SJSA1 (cell line): ENCODE data around the gene ME1. TPM values are rescaled to one million over a fixed set of nuclear protein-coding genes. Genes with fewer than 3 reads are reported as not detected.
"Not testable (repeated sequence)": the region's sequence is repeated elsewhere in the genome, so short reads cannot be mapped to it uniquely, and the experiment has no call there.

Experiments
- DNase-seq, 2 experiments: peaks; one replicate each; pipeline ENCODE4 v3.0.0-alpha.2; 2015 to 2020; ENCODE audit warnings: low spot score in 2 of 2, low read depth in 1 of 2
- H3K27ac ChIP-seq: fragments of 250-450 bp; sonication (Bioruptor Pico); 2 replicates; pipeline ENCODE4 v1.5.1; 2020; ENCODE audit warnings: mild to moderate bottlenecking, moderate library complexity
- H3K27me3 ChIP-seq: fragments of 250-450 bp; sonication (Bioruptor Pico); replicated peaks from 2 replicates; pipeline ENCODE4 v1.5.1; 2020; ENCODE audit warnings: mild to moderate bottlenecking, moderate library complexity
- H3K36me3 ChIP-seq: fragments of 250-450 bp; sonication (Bioruptor Pico); 2 replicates; pipeline ENCODE4 v1.5.1; 2020; ENCODE audit warnings: mild to moderate bottlenecking
- H3K4me1 ChIP-seq: fragments of 250-450 bp; sonication (Bioruptor Pico); replicated peaks from 2 replicates; pipeline ENCODE4 v1.6.1; 2021; ENCODE audit warnings: mild to moderate bottlenecking
- H3K4me3 ChIP-seq: fragments of 250-450 bp; sonication (Bioruptor Pico); 2 replicates; pipeline ENCODE4 v1.5.1; 2020; ENCODE audit warnings: mild to moderate bottlenecking
- H3K9me3 ChIP-seq: fragments of 250-450 bp; sonication (Bioruptor Pico); replicated peaks from 2 replicates; pipeline ENCODE4 v1.5.1; 2020; ENCODE audit warnings: mild to moderate bottlenecking
- total RNA-seq: library from RNA; depleted of rRNA; stranded (reverse); fragments of >200 nt; shearing (Covaris generic); gene quantifications from 2 replicates; pipeline ENCODE4 v1.2.3, GENCODE V29; 2014

Gene ME1
- total RNA-seq, 1 experiment from 2014 or later, result 54.7 TPM

DNA sequence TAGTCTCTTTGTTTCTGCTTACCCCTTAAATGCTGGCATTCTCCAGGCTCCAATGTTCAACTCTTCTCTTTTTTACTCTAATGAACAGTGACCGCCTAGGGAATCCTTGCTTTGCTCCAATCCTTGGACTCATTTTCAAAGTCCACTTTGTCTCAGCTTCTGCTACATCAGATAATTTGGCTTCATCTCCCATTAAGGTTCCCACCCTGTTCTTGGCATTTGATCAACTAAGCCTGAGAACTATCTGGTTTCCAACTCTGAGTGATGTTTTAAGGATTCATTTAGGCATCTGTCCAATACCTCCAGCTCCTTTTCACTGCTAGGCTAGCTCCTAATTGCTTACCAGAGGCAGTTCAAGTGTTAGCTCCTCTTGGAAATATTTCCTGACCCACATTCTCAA, 64.9 kb downstream of the ME1 start:
- H3K36me3 ChIP-seq, result peaks cover 17% of the 10 kb centered on the region
- H3K27me3 ChIP-seq, result no peaks in the 10 kb centered on the region
- H3K4me3 ChIP-seq, result no peak overlapping the region
- H3K9me3 ChIP-seq, result no peaks in the 10 kb centered on the region
- H3K4me1 ChIP-seq, result no peaks in the 10 kb centered on the region
- DNase-seq, result no peak
- no peak overlapping the region for H3K27ac ChIP-seq

DNA sequence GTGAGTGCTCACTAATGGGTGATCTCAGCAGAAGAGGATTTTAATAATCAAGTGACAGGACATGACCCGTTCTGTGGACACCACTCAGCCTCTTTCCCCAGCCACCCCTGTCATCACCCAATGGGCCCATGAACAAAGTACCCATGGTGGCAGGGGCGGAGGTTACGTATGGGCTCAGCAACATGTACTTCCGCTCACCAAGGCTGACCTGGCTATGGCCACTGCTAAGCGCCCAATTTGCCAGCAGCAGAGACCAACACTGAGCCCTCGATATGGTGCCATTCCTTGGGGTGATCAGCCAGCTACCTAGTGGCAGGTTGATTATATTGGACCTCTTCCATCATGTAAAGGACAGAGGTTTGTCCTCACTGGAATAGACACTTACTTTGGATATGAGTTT, 68.5 kb downstream of the ME1 start:
- not testable (repeated sequence) for H3K27me3 ChIP-seq, H3K4me3 ChIP-seq, H3K4me1 ChIP-seq, H3K9me3 ChIP-seq, DNase-seq, H3K27ac ChIP-seq
- peaks cover 35% of the 10 kb centered on the region for H3K36me3 ChIP-seq

DNA sequence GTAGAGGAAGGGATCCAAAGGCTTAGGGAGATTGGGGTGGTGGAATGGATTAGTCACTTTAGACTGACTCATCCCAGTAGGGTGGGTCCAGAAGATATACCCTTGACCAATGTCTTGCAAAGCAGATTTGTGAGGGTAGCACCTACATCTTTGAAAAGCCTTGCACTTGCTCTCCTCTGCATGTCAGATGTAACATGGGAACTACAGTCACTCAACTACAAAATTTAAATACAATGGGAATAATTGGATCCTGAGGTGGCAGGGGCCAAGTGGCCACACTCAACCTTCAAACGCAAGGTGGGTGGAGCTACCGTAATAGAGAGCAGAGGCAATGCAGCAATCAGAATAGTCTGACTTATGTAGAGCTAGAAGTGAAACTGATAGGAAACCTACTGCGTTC, 71.2 kb downstream of the ME1 start:
- no peaks in the 10 kb centered on the region for H3K4me1 ChIP-seq
- H3K27me3 ChIP-seq, result no peaks in the 10 kb centered on the region
- H3K9me3 ChIP-seq, result peaks cover 2% of the 10 kb centered on the region
- H3K27ac ChIP-seq, result no peak overlapping the region
- H3K36me3 ChIP-seq, result peaks cover 39% of the 10 kb centered on the region
- no peak for DNase-seq
- H3K4me3 ChIP-seq, result no peak overlapping the region

DNA sequence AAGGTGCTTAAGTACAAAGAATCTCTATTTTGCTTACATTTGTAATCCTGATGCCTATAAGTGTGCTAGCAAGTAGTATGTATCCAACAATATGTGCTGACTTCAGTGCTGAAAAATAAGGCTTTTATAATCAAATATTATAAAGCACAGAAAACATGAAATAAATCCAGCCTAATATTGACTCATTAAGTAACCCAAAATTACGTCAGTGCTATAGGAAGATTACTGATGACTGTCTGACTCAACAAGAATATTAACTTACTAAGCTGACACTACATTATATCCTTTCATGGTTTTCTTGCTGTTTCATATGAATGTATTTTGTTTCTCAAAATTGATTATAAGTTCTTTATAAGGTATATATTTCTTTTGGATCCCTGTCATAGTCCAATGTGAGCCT, 76.1 kb downstream of the ME1 start:
- H3K4me3 ChIP-seq, result no peak overlapping the region
- H3K36me3 ChIP-seq, result peaks cover 19% of the 10 kb centered on the region; the same call in 1 of the 2 replicates
- no peaks in the 10 kb centered on the region; the same call in 1 of the 2 replicates for H3K9me3 ChIP-seq
- no peaks in the 10 kb centered on the region for H3K4me1 ChIP-seq
- no peak overlapping the region for H3K27ac ChIP-seq
- DNase-seq, result no peak
- H3K27me3 ChIP-seq, result no peaks in the 10 kb centered on the region

DNA sequence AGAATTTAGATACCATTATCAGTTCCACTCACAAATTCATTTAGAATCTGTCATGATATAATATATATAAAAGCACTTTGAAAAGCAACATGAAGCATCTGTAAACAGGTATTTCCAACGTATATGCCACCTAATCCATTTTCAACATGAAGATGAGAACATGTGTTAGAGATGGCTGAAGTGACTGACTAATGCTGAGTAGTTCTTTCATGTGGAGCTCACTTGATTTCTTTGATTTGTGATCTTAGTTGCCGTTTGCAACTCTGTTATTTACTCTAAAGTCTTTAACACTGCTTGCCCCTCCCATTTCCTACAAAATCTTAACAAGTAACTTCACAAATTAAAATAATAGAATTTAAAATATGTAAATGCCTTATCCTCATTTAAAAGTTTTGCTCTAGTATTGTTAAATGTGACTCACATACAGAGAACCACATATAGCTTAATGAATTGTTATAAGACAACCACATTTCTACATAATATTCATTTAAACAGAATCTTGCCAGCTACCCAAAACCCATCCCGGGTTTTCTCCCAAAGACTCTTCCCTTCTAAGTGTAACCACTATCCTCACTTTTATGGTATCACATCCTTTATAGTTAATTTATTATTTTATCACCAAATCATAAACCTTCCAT, 78.3 kb downstream of the ME1 start:
- Histone ChIP-seq H3K9me3 (no peaks in the 10 kb centered on the region), H3K36me3 (0 out of 2 replicates have a peak, but pooled peaks cover 10% of the 10 kb centered on the region), H3K27ac (no peak overlapping the region), H3K4me1 (no peaks in the 10 kb centered on the region), H3K4me3 (no peak overlapping the region), H3K27me3 (no peaks in the 10 kb centered on the region)
- DNase-seq, result no peak

DNA sequence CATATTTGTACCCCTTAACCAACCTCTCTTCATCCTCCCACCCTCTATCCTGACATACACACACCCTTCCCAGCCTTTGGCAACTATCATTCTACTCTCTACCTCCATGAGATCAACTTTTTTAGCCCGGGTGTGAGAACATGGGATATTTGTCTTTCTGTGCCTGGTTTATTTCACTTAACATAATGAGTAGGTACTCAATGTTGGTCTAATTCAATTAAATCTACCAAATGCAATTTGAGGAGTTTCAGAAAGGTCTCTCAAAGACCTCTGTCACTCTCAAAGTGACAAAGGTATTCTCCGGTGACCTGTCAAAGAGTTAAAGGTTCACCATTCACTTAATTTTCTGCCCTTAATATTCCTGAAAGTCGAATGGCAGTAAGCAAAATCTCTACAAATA, 87.7 kb downstream of the ME1 start:
- Histone ChIP-seq H3K27ac (no peak overlapping the region), H3K27me3 (no peaks in the 10 kb centered on the region), H3K9me3 (no peaks in the 10 kb centered on the region), H3K4me1 (no peaks in the 10 kb centered on the region), H3K36me3 (peaks cover 25% of the 10 kb centered on the region), H3K4me3 (no peak overlapping the region)
- no peak for DNase-seq

DNA sequence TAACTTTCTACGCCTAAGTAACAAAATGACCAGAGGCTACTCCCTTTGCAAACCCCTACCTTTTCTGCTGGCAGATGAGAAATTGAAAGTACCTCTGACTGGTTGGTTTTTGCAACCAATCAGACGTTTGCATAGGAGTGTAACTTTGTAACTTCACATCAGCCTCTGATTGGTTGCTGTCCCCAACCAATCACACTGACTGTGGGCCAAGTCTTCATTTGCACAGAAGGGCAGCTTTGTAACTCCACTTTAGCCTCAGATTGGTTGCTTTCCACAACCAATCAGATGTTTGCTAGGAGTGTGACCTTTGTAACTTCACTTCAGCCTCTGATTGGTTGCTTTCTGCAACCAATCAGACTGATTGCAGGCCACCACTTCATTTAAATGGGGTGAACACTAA, 89.1 kb downstream of the ME1 start:
- no peaks in the 10 kb centered on the region for H3K4me1 ChIP-seq
- DNase-seq, result no peak

DNA sequence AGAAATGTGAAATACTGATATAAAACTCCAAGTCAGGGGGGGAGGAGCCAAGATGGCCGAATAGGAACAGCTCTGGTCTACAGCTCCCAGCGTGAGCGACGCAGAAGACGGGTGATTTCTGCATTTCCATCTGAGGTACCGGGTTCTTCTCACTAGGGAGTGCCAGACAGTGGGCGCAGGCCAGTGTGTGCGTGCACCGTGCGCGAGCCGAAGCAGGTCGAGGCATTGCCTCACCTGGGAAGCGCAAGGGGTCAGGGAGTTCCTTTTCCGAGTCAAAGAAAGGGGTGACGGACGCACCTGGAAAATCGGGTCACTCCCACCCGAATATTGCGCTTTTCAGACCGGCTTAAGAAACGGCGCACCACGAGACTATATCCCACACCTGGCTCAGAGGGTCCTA, 96.9 kb downstream of the ME1 start:
- not testable (repeated sequence) for H3K27me3 ChIP-seq, DNase-seq, H3K9me3 ChIP-seq, H3K4me1 ChIP-seq, H3K27ac ChIP-seq, H3K36me3 ChIP-seq, H3K4me3 ChIP-seq

More for the DNA sequence above, 89.1 kb downstream of the ME1 start:
- Histone ChIP-seq H3K4me3 (no peak overlapping the region), H3K27ac (no peak overlapping the region), H3K36me3 (peaks cover 25% of the 10 kb centered on the region), H3K9me3 (no peaks in the 10 kb centered on the region), H3K27me3 (no peaks in the 10 kb centered on the region)

DNA sequence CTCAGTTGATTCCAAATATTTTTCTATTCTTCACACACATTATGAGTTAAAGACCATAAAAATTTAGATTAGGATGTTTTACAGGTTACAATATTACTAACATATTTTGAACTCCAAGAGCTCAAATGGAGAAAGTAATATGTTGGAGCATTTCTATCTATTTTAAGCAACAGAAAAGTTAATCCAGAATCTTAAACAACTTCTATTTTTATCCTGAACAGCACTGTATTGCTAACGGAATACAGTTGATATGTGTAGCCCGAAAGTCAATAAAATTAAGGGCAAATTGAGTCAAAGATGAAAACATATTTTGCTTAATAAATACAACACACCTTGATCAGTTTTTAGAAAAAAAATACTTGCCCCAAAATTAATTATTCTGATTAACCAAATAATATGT, 97.4 kb downstream of the ME1 start:
- no peak overlapping the region for H3K27ac ChIP-seq
- H3K36me3 ChIP-seq, result no peaks in the 10 kb centered on the region
- no peaks in the 10 kb centered on the region for H3K9me3 ChIP-seq
- DNase-seq, result no peak
- no peaks in the 10 kb centered on the region for H3K27me3 ChIP-seq
- no peak overlapping the region for H3K4me3 ChIP-seq
- no peaks in the 10 kb centered on the region for H3K4me1 ChIP-seq

DNA sequence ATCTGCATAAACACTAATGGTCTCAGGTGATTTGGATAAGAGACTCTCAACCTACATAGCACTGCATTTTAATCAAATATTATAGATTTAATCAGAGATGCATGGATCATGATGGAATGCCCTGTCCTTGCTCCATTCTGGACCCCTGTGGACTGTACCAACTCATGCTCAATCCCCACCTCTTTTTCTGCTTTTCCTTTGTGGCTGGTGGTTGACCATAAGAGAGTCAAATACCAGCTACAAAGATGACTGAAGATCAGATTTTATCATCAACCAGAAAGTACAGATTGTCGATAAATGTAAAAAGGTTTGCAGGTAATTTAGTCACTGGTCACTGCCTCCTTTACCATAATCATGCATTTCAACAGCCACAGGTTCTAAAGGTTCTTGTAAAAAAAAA, 116.2 kb downstream of the ME1 start:
- Histone ChIP-seq H3K36me3 (peaks cover 16% of the 10 kb centered on the region), H3K4me3 (no peak overlapping the region), H3K4me1 (no peaks in the 10 kb centered on the region), H3K27me3 (no peaks in the 10 kb centered on the region), H3K9me3 (no peaks in the 10 kb centered on the region), H3K27ac (no peak overlapping the region)
- no peak for DNase-seq

DNA sequence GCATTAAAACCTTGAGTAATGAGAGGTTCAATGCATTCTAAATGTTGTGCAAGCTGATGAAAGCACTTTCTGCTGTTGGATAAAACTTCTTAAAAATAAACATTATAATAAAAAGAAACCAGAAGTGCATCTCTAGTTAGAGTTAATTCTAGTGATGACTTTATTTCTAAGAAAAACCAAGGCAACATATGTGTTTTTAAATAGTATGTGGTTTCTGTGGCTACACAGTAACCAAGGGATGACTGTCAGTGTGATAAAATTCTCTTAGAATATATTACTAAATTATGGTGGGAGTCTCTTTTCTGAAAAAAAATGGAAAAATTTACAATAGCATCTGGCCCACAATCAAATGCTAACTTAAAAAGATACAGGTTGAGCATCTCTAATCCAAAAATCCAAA, 117.0 kb downstream of the ME1 start:
- no peak for DNase-seq
- H3K27me3 ChIP-seq, result no peaks in the 10 kb centered on the region

DNA sequence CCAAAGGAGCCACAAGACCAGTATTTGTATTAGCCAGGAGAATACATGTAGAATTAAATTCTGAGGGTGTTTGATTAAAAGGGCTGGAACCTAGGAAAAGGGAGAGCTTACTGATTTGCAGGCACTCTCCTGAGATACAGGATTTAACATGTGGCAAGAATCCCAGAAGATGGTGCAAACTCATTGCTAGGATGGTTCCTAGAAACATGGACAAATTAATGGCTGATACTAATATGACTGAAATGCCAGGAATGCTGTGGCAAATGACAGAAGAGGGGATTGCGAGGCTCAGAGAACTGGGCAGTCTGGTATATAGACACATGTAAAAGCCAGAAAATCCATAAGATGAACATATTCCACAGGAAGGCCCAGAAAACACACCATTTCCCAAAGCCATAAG, 119.6 kb downstream of the ME1 start:
- DNase-seq, result no peak
- H3K4me3 ChIP-seq, result no peak overlapping the region
- H3K4me1 ChIP-seq, result no peaks in the 10 kb centered on the region
- peaks cover 12% of the 10 kb centered on the region; the same call in 1 of the 2 replicates for H3K36me3 ChIP-seq
- H3K9me3 ChIP-seq, result no peaks in the 10 kb centered on the region
- no peak overlapping the region for H3K27ac ChIP-seq
- H3K27me3 ChIP-seq, result no peaks in the 10 kb centered on the region

More for the DNA sequence above, 117.0 kb downstream of the ME1 start:
- no peaks in the 10 kb centered on the region for H3K9me3 ChIP-seq
- H3K27ac ChIP-seq, result no peak overlapping the region
- no peak overlapping the region for H3K4me3 ChIP-seq
- H3K36me3 ChIP-seq, result peaks cover 12% of the 10 kb centered on the region; the same call in 1 of the 2 replicates
- no peaks in the 10 kb centered on the region for H3K4me1 ChIP-seq

DNA sequence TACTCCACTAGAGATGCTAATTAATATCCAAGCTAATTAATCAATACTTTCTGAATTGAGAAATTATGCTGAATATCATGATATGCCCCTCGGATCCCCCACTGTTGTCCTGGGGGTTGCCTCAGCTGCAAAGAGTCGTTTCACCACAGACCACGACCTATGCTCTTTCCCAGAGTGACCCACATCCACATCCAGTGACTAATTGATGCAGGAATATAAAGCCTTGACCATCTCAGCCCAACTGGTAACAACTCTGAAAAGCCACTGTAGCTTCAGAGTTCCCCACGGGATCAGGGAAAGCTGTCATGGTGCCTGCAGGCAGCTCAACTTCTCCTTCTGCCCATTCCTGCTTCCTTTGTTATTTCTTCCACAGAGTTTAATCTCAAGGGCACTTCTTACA, 120.8 kb downstream of the ME1 start:
- Histone ChIP-seq H3K27me3 (no peaks in the 10 kb centered on the region), H3K4me1 (no peaks in the 10 kb centered on the region), H3K36me3 (0 out of 2 replicates have a peak, but pooled peaks cover 10% of the 10 kb centered on the region), H3K9me3 (no peaks in the 10 kb centered on the region), H3K4me3 (no peak overlapping the region), H3K27ac (no peak overlapping the region)
- no peak for DNase-seq

DNA sequence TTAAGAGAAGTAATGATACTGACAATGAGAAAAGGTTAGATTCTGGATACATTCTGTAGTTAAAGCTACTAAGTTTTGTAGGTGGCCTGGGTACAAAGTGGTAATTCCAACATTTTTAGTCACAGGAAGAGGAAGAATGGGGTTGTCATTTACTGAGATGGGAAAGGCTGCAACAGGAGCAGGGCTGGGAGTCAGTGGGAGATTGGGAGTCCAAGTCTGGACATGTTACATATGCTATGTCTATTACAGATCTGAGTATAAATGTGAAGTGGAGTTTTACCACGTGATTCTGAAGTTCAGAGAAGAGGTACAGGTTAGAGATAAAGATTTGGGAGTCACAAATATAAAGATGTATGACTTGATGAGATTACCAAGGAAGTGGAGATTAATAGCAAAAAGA, 121.5 kb downstream of the ME1 start:
- 0 out of 2 replicates have a peak, but pooled peaks cover 10% of the 10 kb centered on the region for H3K36me3 ChIP-seq
- H3K9me3 ChIP-seq, result no peaks in the 10 kb centered on the region
- no peak for DNase-seq
- no peak overlapping the region for H3K27ac ChIP-seq
- no peaks in the 10 kb centered on the region for H3K4me1 ChIP-seq
- no peak overlapping the region for H3K4me3 ChIP-seq
- no peaks in the 10 kb centered on the region for H3K27me3 ChIP-seq

DNA sequence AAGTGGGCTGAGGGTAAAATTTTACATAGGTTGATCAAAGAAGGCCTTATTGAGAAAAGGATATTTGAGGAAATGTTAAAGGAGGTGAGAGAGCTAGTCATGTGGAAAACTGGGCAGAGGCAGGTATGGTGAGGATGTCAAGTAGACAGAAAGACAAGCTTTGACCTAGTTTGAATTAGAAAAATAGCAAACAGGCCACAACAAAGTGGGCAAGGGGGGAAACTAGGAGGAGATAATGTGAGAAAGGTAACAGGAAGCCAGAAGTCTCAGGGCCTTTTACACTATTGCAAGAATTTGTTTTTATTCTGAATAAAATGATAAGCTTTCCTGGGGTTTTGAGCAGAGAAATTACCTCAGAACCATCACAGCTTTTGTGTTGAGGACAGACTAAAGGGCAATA, 122.0 kb downstream of the ME1 start:
- Histone ChIP-seq H3K27ac (no peak overlapping the region), H3K9me3 (no peaks in the 10 kb centered on the region), H3K36me3 (0 out of 2 replicates have a peak, but pooled peaks cover 10% of the 10 kb centered on the region), H3K27me3 (no peaks in the 10 kb centered on the region), H3K4me1 (no peaks in the 10 kb centered on the region), H3K4me3 (no peak overlapping the region)
- DNase-seq, result no peak
